A549 (cell line): ENCODE data around the gene PLCH1. TPM values are rescaled to one million over a fixed set of nuclear protein-coding genes. Genes with fewer than 3 reads are reported as not detected.

Experiments
- ATAC-seq, 2 experiments: fragments of 200-7000 bp in 1 of 2; fragments of >200 bp in 1 of 2; cut with Nextera tagmentation in 1 of 2; cut with Tn5 transposase in 1 of 2; 3 replicates each; pipeline versions ENCODE4 v1.8.0 to v1.9.1; 2018 to 2020; ENCODE audit warnings: mild to moderate bottlenecking in 1 of 2, moderate library complexity in 1 of 2
- CTCF ChIA-PET: fragments of 300-600 bp; sonication (Branson Sonifier 250); formaldehyde crosslinking; extraction: SDS; loops from one replicate; lab custom pipeline; 2021; ENCODE audit warnings: antibody characterized with exemption, inconsistent platforms; lab: Yijun Ruan, JAX
- POLR2A ChIA-PET: fragments of 350-600 bp; formaldehyde crosslinking; extraction: SDS; loops from one replicate; lab custom pipeline; 2021; ENCODE audit warnings: antibody characterized with exemption, inconsistent platforms; lab: Yijun Ruan, JAX
- DNase-seq, 2 experiments: peaks; one replicate each; pipeline versions ENCODE4 v3.0.0 to v3.0.0-alpha.2; 2011 to 2016; ENCODE audit warnings: low read depth in 1 of 2, low spot score in 1 of 2
- FAIRE-seq: peaks from 2 replicates; lab custom pipeline; 2011; peaks lifted over from hg19 to GRCh38; lab: Jason Lieb, UNC
- H3K27ac ChIP-seq, 2 experiments: fragments of >200 bp; sonication (Bioruptor Twin); formaldehyde crosslinking; 3 replicates each; pipeline ENCODE4 v1.5.1; 2016 to 2017
- H3K4me1 ChIP-seq: fragments of >200 bp; sonication (Bioruptor Twin); formaldehyde crosslinking; 3 replicates; pipeline ENCODE4 v1.6.1; 2016
- H3K4me2 ChIP-seq: fragments of >200 bp; sonication (Bioruptor Twin); formaldehyde crosslinking; 3 replicates; pipeline ENCODE4 v1.6.1; 2016
- H3K4me3 ChIP-seq: fragments of >200 bp; sonication (Bioruptor Twin); formaldehyde crosslinking; 3 replicates; pipeline ENCODE4 v1.5.1; 2016
- H3K9me3 ChIP-seq: fragments of >200 bp; sonication (Bioruptor Twin); formaldehyde crosslinking; 3 replicates; pipeline ENCODE4 v1.6.1; 2016
- CBX2 ChIP-seq: fragments of 200-600 bp; sonication (generic); IDR thresholded peaks from 2 replicates; pipeline ENCODE4 v1.6.1; 2016; ENCODE audit warnings: low read depth, mild to moderate bottlenecking, borderline replicate concordance
- CBX8 ChIP-seq: fragments of 200-600 bp; sonication (generic); IDR thresholded peaks from 2 replicates; pipeline ENCODE4 v1.6.1; 2016
- EP300 ChIP-seq, 2 experiments: fragments of >200 bp; sonication (Bioruptor Twin); formaldehyde crosslinking; IDR thresholded peaks; 2 replicates in 1 of 2; 3 replicates in 1 of 2; pipeline ENCODE4 v1.6.1; 2016 to 2017
- ESRRA ChIP-seq: fragments of 150-350 bp; IDR thresholded peaks from 2 replicates; pipeline ENCODE4 v1.6.1; 2014; ENCODE audit warnings: mild to moderate bottlenecking, low read length, borderline replicate concordance
- FOSL2 ChIP-seq, 2 experiments: fragments of 450-650 bp in 1 of 2; fragments of >200 bp in 1 of 2; sonication (Bioruptor Twin) in 1 of 2; formaldehyde crosslinking; IDR thresholded peaks; 2 replicates each; pipeline versions ENCODE4 v1.5.0 to v1.6.1; 2016 to 2020; ENCODE audit warnings: mild to moderate bottlenecking in 1 of 2, moderate library complexity in 1 of 2
- HOXB13 ChIP-seq: fragments of 250-450 bp; sonication (Bioruptor Pico); IDR thresholded peaks from 2 replicates; pipeline ENCODE4 v1.5.0; 2020; ENCODE audit warnings: low read depth, mild to moderate bottlenecking, moderate library complexity
- HOXB5 ChIP-seq: fragments of 250-450 bp; sonication (Bioruptor Pico); IDR thresholded peaks from 2 replicates; pipeline ENCODE4 v1.5.0; 2020; ENCODE audit warnings: mild to moderate bottlenecking, moderate library complexity
- JUN ChIP-seq, 2 experiments: fragments of >200 bp; sonication (Bioruptor Twin); formaldehyde crosslinking; IDR thresholded peaks; 2 replicates in 1 of 2; 3 replicates in 1 of 2; pipeline ENCODE4 v1.6.1; 2016 to 2017
- JUNB ChIP-seq: fragments of >200 bp; sonication (Bioruptor Twin); formaldehyde crosslinking; IDR thresholded peaks from 2 replicates; pipeline ENCODE4 v1.6.1; 2016
- NFE2L2 ChIP-seq: fragments of 150-350 bp; conservative IDR thresholded peaks from 2 replicates; pipeline ENCODE4 v1.6.1; 2014; ENCODE audit warnings: low read length
- NPAS2 ChIP-seq: fragments of 250-450 bp; sonication (Bioruptor Pico); IDR thresholded peaks from 2 replicates; pipeline ENCODE4 v1.8.0; 2022; ENCODE audit warnings: mild to moderate bottlenecking, moderate library complexity, borderline replicate concordance
- NR3C1 ChIP-seq: fragments of >200 bp; sonication (Bioruptor Twin); formaldehyde crosslinking; IDR thresholded peaks from 3 replicates; pipeline ENCODE4 v1.6.1; 2017
- PHF8 ChIP-seq: fragments of 200-600 bp; sonication (generic); IDR thresholded peaks from 2 replicates; pipeline ENCODE4 v1.6.1; 2016; ENCODE audit warnings: low read depth, mild to moderate bottlenecking, antibody characterized with exemption, moderate library complexity, borderline replicate concordance
- RAD21 ChIP-seq, 2 experiments: fragments of >200 bp in 1 of 2; sonication (Bioruptor Twin) in 1 of 2; formaldehyde crosslinking in 1 of 2; IDR thresholded peaks in 1 of 2; conservative IDR thresholded peaks in 1 of 2; 2 replicates in 1 of 2; 3 replicates in 1 of 2; pipeline ENCODE4 v1.6.1; 2012 to 2018; ENCODE audit warnings: inconsistent platforms in 1 of 2
- RARB ChIP-seq: fragments of 250-450 bp; sonication (Bioruptor Pico); IDR thresholded peaks from 2 replicates; pipeline ENCODE4 v1.8.0; 2021; ENCODE audit warnings: mild to moderate bottlenecking, moderate library complexity
- RCOR1 ChIP-seq: fragments of 150-350 bp; IDR thresholded peaks from 2 replicates; pipeline ENCODE4 v1.6.1; 2014; ENCODE audit warnings: antibody characterized with exemption, low read length, low read depth
- RFX5 ChIP-seq: fragments of 450-650 bp; IDR thresholded peaks from 2 replicates; pipeline ENCODE4 v1.7.1; 2014; ENCODE audit warnings: antibody characterized with exemption, mild to moderate bottlenecking, moderate library complexity
- RNF2 ChIP-seq: fragments of 200-600 bp; sonication (generic); IDR thresholded peaks from 2 replicates; pipeline ENCODE4 v1.6.1; 2016; ENCODE audit warnings: low read depth, mild to moderate bottlenecking, antibody characterized with exemption, moderate library complexity, borderline replicate concordance
- SMC3 ChIP-seq: fragments of >200 bp; sonication (Bioruptor Twin); formaldehyde crosslinking; IDR thresholded peaks from 3 replicates; pipeline ENCODE4 v1.6.1; 2018; ENCODE audit warnings: inconsistent platforms
- SREBF2 ChIP-seq: fragments of 450-650 bp; IDR thresholded peaks from 2 replicates; pipeline ENCODE4 v1.6.1; 2014; ENCODE audit warnings: mild to moderate bottlenecking, moderate library complexity
- ZSCAN20 ChIP-seq: fragments of 250-450 bp; sonication (Bioruptor Pico); IDR thresholded peaks from 2 replicates; pipeline ENCODE4 v1.8.0; 2022; ENCODE audit warnings: mild to moderate bottlenecking, moderate library complexity
- WGBS: methylation state at CpG from one replicate; pipeline ENCODE4 v1.1.6; 2017; ENCODE audit errors: missing lambda C conversion rate; 5-methylcytosine and 5-hydroxymethylcytosine counted together
- polyA plus RNA-seq, 4 experiments: library from polyadenylated mRNA; depleted of rRNA in 3 of 4; stranded (reverse); fragments of >200 nt; fragmentation: RNase III in 1 of 4; extraction: RNeasy Plus Mini Kit Qiagen cat#74134 plus additional on column Dnase treatment in 1 of 4; gene quantifications; 2 replicates in 3 of 4; 3 replicates in 1 of 4; pipeline ENCODE4 v1.2.3, GENCODE V29; 2011 to 2017
- TF ChIP-seq, protein P1 (sequence below): IDR thresholded peaks from 2 replicates; pipeline ENCODE4 v1.6.1; 2012; ENCODE audit warnings: low read depth, borderline replicate concordance
- TF ChIP-seq, protein P2 (sequence below): fragments of >200 bp; sonication (Bioruptor Twin); formaldehyde crosslinking; IDR thresholded peaks from 3 replicates; pipeline ENCODE4 v1.6.1; 2016
- TF ChIP-seq, protein P3 (sequence below): fragments of >200 bp; sonication (Bioruptor Twin); formaldehyde crosslinking; IDR thresholded peaks from 2 replicates; pipeline ENCODE4 v1.6.1; 2016
- TF ChIP-seq, protein P4 (sequence below): IDR thresholded peaks from 2 replicates; pipeline ENCODE4 v1.6.1; 2012
- TF ChIP-seq, protein P5 (sequence below): fragments of 150-350 bp; IDR thresholded peaks from 2 replicates; pipeline ENCODE4 v1.6.1; 2014; ENCODE audit warnings: low read depth, mild to moderate bottlenecking, low read length

Gene PLCH1
- polyA plus RNA-seq, 2 of the 4 experiments (the other 2 are of a cell fraction) = 2.1 to 11.1 TPM

DNA sequence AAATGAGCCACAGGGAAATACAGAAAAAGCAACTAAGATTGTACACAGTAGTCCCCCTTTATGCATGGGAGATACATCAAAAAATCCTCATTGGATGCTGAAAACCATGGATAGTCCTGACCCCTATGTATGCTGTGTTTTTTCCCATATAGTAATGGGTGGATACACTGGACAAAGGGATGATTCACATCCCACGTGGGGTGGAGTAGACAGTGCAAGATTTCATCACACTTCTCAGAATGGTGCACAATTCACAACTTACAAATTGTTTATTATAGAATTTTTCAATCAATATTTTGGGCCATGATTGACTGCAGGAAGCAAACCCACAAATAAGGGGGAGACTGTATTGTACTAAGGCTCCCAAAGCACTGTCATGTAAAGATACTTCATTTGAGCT, 227.0 kb downstream of the PLCH1 start:
- Histone ChIP-seq H3K4me2 (no peak overlapping the region), H3K9me3 (no peaks in the 10 kb centered on the region), H3K4me3 (no peak overlapping the region), H3K27ac (peak overlapping the region in 1 of 2 experiments; percentile 39; a peak in 1 of 6 replicates), H3K4me1 (peaks cover 7% of the 10 kb centered on the region; the same call in 1 of the 3 replicates)
- ChIA-PET POLR2A (no interaction called here), CTCF (interaction anchor here (1.2 kb wide), 1 partner anchor 12 kb away, joined by 3 read pairs; no protein-coding TSS in a partner anchor)
- 17% methylated on average over 1 of the region's 1 CpG for WGBS
- FAIRE-seq (no peak), DNase-seq (no peak), ATAC-seq (0 out of 6 replicates have a peak, but pooled peaks of 1 of the 2 experiments have one; percentile 39)
- no peak for TF ChIP-seq ZSCAN20 (CRISPR knock-in tag)
- no peak for TF ChIP-seq RNF2
- TF ChIP-seq JUN (IDR thresholded peaks at IDR 0.05) = no peak
- no peak for TF ChIP-seq SREBF2
- TF ChIP-seq RAD21 (conservative IDR thresholded peaks at IDR 0.05 in 1 of 2, IDR thresholded peaks at IDR 0.05 in 1 of 2) = no peak
- TF ChIP-seq SMC3 = no peak
- TF ChIP-seq HOXB13 (CRISPR knock-in tag) = no peak
- no peak for TF ChIP-seq RCOR1
- no peak for TF ChIP-seq PHF8
- TF ChIP-seq JUNB = no peak

DNA sequence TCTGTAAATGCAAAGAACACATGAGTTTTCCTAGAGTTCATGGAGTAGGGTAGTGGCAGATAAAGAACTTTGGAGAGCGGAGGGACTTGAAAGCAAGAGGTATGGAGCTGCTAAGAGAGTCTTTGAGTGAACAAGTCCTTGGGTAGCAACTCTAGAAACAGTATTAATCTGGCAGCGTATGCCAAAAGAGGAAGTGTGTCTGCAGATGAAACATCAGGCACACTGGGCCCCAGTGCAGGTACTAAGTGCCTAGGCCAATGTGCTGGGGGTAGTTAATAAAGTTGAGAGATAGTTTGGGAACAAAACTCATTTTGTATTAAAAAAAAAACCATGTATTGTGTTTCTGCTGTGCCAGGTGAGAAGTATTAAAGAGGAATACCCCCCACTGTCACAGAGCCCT, 228.4 kb downstream of the PLCH1 start:
- ChIA-PET POLR2A (no interaction called here), CTCF (no interaction called here)
- Histone ChIP-seq H3K27ac (no peak overlapping the region), H3K4me1 (peaks cover 7% of the 10 kb centered on the region; the same call in 1 of the 3 replicates), H3K4me2 (no peak overlapping the region), H3K9me3 (no peaks in the 10 kb centered on the region), H3K4me3 (no peak overlapping the region)
- DNase-seq (no peak), FAIRE-seq (no peak), ATAC-seq (no peak)
- 77% methylated on average over 2 of the region's 2 CpGs for WGBS
- no peak for TF ChIP-seq NPAS2
- no peak for TF ChIP-seq HOXB13 (CRISPR knock-in tag)
- TF ChIP-seq RARB = no peak
- TF ChIP-seq NFE2L2 = no peak
- TF ChIP-seq, protein P1, sequence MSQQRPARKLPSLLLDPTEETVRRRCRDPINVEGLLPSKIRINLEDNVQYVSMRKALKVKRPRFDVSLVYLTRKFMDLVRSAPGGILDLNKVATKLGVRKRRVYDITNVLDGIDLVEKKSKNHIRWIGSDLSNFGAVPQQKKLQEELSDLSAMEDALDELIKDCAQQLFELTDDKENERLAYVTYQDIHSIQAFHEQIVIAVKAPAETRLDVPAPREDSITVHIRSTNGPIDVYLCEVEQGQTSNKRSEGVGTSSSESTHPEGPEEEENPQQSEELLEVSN = no peak
- TF ChIP-seq CBX2 = no peak
- TF ChIP-seq FOSL2 (IDR thresholded peaks at IDR 0.05) = no peak
- TF ChIP-seq FOSL2 (CRISPR knock-in tag; IDR thresholded peaks at IDR 0.05) = no peak
- TF ChIP-seq NR3C1 = no peak
- TF ChIP-seq ESRRA = no peak
- TF ChIP-seq EP300 (IDR thresholded peaks at IDR 0.05) = no peak
- no peak for TF ChIP-seq JUNB
- no peak for TF ChIP-seq ZSCAN20 (CRISPR knock-in tag)
- no peak for TF ChIP-seq SMC3
- TF ChIP-seq CBX8 = no peak
- TF ChIP-seq, protein P2, sequence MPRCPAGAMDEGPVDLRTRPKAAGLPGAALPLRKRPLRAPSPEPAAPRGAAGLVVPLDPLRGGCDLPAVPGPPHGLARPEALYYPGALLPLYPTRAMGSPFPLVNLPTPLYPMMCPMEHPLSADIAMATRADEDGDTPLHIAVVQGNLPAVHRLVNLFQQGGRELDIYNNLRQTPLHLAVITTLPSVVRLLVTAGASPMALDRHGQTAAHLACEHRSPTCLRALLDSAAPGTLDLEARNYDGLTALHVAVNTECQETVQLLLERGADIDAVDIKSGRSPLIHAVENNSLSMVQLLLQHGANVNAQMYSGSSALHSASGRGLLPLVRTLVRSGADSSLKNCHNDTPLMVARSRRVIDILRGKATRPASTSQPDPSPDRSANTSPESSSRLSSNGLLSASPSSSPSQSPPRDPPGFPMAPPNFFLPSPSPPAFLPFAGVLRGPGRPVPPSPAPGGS = no peak
- no peak for TF ChIP-seq RFX5
- TF ChIP-seq, protein P3, sequence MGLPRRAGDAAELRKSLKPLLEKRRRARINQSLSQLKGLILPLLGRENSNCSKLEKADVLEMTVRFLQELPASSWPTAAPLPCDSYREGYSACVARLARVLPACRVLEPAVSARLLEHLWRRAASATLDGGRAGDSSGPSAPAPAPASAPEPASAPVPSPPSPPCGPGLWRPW = no peak
- TF ChIP-seq HOXB5 (CRISPR knock-in tag) = no peak
- TF ChIP-seq, protein P4, sequence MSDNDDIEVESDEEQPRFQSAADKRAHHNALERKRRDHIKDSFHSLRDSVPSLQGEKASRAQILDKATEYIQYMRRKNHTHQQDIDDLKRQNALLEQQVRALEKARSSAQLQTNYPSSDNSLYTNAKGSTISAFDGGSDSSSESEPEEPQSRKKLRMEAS = no peak
- TF ChIP-seq, protein P5, sequence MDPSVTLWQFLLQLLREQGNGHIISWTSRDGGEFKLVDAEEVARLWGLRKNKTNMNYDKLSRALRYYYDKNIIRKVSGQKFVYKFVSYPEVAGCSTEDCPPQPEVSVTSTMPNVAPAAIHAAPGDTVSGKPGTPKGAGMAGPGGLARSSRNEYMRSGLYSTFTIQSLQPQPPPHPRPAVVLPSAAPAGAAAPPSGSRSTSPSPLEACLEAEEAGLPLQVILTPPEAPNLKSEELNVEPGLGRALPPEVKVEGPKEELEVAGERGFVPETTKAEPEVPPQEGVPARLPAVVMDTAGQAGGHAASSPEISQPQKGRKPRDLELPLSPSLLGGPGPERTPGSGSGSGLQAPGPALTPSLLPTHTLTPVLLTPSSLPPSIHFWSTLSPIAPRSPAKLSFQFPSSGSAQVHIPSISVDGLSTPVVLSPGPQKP = no peak
